Activated naive CD8-positive, alpha-beta T cell treated with anti-CD3 and anti-CD28 coated beads, Interleukin-2, amount 10 ng/mL, durations not matched to agents 7 days and 5 days (primary cell): ENCODE data around the gene FANCF. TPM values are rescaled to one million over a fixed set of nuclear protein-coding genes. Genes with fewer than 3 reads are reported as not detected.

ENCODE experiments used
- ATAC-seq: fragments of 150-1000 bp; cut with Tn5 transposase; one replicate; pipeline ENCODE4 v1.10.0; 2021; ENCODE audit warnings: low read depth, moderate library complexity
- POLR2A ChIA-PET: fragments of 350-600 bp; sonication (Branson Sonifier 250); formaldehyde crosslinking; loops from one replicate; lab custom pipeline; 2021; ENCODE audit warnings: antibody characterized with exemption; lab: Charles Lee
- DNase-seq: peaks from one replicate; pipeline ENCODE4 v3.0.0; 2021
- H3K27ac Mint-ChIP-seq: one replicate; pipeline ENCODE4 v1.8.0; 2022; ENCODE audit warnings: mild to moderate bottlenecking, mixed read lengths
- H3K27me3 Mint-ChIP-seq: one replicate; pipeline ENCODE4 v1.8.0; 2022; ENCODE audit warnings: mild to moderate bottlenecking, moderate library complexity, mixed read lengths
- H3K36me3 Mint-ChIP-seq: one replicate; pipeline ENCODE4 v1.8.0; 2021; ENCODE audit warnings: mild to moderate bottlenecking, mixed read lengths
- H3K4me1 Mint-ChIP-seq: one replicate; pipeline ENCODE4 v1.8.0; 2021; ENCODE audit warnings: mixed read lengths
- H3K4me3 Mint-ChIP-seq: one replicate; pipeline ENCODE4 v1.8.0; 2022; ENCODE audit warnings: mild to moderate bottlenecking, moderate library complexity, mixed read lengths
- H3K9me3 Mint-ChIP-seq: one replicate; pipeline ENCODE4 v1.8.0; 2021; ENCODE audit warnings: mixed read lengths
- total RNA-seq, 2 experiments: library from RNA; stranded (reverse); gene quantifications; one replicate each; pipeline ENCODE4 v1.2.3, GENCODE V29; 2021

Gene FANCF
- total RNA-seq, 2 experiments from 2014 or later, result 18.4 to 18.7 TPM

DNA sequence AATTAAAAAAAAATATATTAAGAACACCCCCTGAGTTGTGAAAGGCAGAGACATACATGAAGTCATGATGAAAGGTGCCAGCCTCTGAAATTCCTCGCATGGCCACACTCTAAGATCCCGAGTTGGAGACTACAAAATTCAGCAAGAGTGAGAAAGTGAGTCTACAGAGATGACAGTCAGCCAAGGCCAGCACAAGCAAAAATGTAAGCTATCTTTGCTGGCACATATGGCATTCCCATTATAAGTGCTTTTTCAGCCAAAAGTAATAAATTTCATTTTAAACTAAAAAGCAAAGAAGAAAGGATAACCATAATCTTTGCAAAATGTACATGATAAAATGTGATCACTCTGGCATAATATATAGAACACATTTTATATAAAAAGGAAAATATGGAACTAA is 40.6 kb downstream of the FANCF start:
- DNase-seq (no peak), ATAC-seq (no peak)
- POLR2A ChIA-PET, result no interaction called here
- H3K4me3 Mint-ChIP-seq, result no peak overlapping the region
- no peak overlapping the region for H3K27ac Mint-ChIP-seq
- H3K36me3 Mint-ChIP-seq, result no peaks in the 10 kb centered on the region
- no peaks in the 10 kb centered on the region for H3K27me3 Mint-ChIP-seq
- no peaks in the 10 kb centered on the region for H3K4me1 Mint-ChIP-seq
- no peaks in the 10 kb centered on the region for H3K9me3 Mint-ChIP-seq

GRCh38 chr11:22583963-22584492 is 41.6 kb downstream of the FANCF start:
- H3K4me3 Mint-ChIP-seq, result no peak overlapping the region
- no peak overlapping the region for H3K27ac Mint-ChIP-seq
- POLR2A ChIA-PET, result no interaction called here
- H3K9me3 Mint-ChIP-seq, result no peaks in the 10 kb centered on the region
- H3K27me3 Mint-ChIP-seq, result no peaks in the 10 kb centered on the region
- no peak for ATAC-seq
- no peak for DNase-seq
- no peaks in the 10 kb centered on the region for H3K36me3 Mint-ChIP-seq
- no peaks in the 10 kb centered on the region for H3K4me1 Mint-ChIP-seq

GRCh38 chr11:22582151-22582410 is 43.5 kb downstream of the FANCF start:
- POLR2A ChIA-PET, result no interaction called here
- no peak overlapping the region for H3K27ac Mint-ChIP-seq
- ATAC-seq (no peak), DNase-seq (no peak)
- H3K4me1 Mint-ChIP-seq, result no peaks in the 10 kb centered on the region
- H3K36me3 Mint-ChIP-seq, result no peaks in the 10 kb centered on the region
- no peaks in the 10 kb centered on the region for H3K27me3 Mint-ChIP-seq
- no peaks in the 10 kb centered on the region for H3K9me3 Mint-ChIP-seq
- no peak overlapping the region for H3K4me3 Mint-ChIP-seq

- Mint-ChIP-seq H3K27ac (no peak overlapping the region), H3K4me1 (no peaks in the 10 kb centered on the region), H3K9me3 (no peaks in the 10 kb centered on the region), H3K36me3 (no peaks in the 10 kb centered on the region), H3K4me3 (no peak overlapping the region), H3K27me3 (no peaks in the 10 kb centered on the region)
- ATAC-seq (no peak), DNase-seq (no peak)
- POLR2A ChIA-PET, result no interaction called here
These were observed 44.1 kb downstream of the FANCF start for GRCh38 chr11:22581354-22582150.

DNA sequence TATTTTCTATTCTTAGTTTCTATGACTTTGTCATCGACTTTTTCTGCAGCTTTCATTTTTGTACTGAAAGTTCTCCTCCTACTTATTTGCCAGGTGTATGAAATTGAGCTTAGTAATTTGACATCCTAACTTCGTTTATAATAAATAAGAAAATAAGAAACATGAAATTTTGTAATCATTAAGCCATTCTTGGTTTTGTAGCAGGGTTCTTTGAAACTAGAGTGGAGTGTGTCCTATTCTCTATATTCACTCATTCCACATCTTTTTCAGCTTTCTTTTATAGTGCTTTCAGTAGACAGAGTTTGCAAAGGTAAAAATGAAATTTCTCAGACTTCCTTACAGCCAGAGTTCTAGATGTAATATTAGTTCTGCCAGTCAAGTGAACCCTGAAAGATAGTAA is 47.8 kb downstream of the FANCF start:
- no peak for DNase-seq
- ATAC-seq, result no peak
- Mint-ChIP-seq H3K27me3 (no peaks in the 10 kb centered on the region), H3K27ac (no peak overlapping the region), H3K4me1 (no peaks in the 10 kb centered on the region), H3K4me3 (no peak overlapping the region), H3K36me3 (no peaks in the 10 kb centered on the region), H3K9me3 (no peaks in the 10 kb centered on the region)
- POLR2A ChIA-PET, result no interaction called here

Other genes starting within 250 kb of the FANCF start
- 1 to 10 TPM; 1.9 to 2.4 TPM for gene GAS2, start 40.8 kb upstream of the FANCF start, total RNA-seq
- gene SVIP, start 204.0 kb upstream of the FANCF start, total RNA-seq, result 10 to 100 TPM; 42.4 to 42.7 TPM
- gene CCDC179, start 234.7 kb upstream of the FANCF start, total RNA-seq, result not detected